H9 (cell line): Measurements from ENCODE around the gene MCM3. TPM values are rescaled to one million over a fixed set of nuclear protein-coding genes. Genes with fewer than 3 reads are reported as not detected.

ENCODE experiments used
- DNase-seq: peaks from one replicate; pipeline ENCODE4 v3.0.0-alpha.2; 2017
- H2AFZ ChIP-seq: one replicate; pipeline ENCODE4 v1.6.1; 2013; ENCODE audit warnings: mild to moderate bottlenecking, low read length, control low read depth, moderate library complexity
- H2AK5ac ChIP-seq: 2 replicates; pipeline ENCODE4 v1.6.1; 2013; ENCODE audit warnings: low read length, control low read depth, mixed read lengths; ENCODE audit not compliant: insufficient read length
- H2BK120ac ChIP-seq: one replicate; pipeline ENCODE4 v1.6.1; 2013; ENCODE audit warnings: low read depth, mild to moderate bottlenecking, low read length, control low read depth, inconsistent platforms; ENCODE audit not compliant: poor library complexity, severe bottlenecking
- H2BK12ac ChIP-seq: 2 replicates; pipeline ENCODE4 v1.6.1; 2013; ENCODE audit warnings: low read length, control low read depth, mixed read lengths, low read depth; ENCODE audit not compliant: insufficient read length
- H2BK15ac ChIP-seq: 2 replicates; pipeline ENCODE4 v1.6.1; 2013; ENCODE audit warnings: low read depth, low read length, control low read depth
- H2BK20ac ChIP-seq: one replicate; pipeline ENCODE4 v1.6.1; 2013; ENCODE audit warnings: low read depth, mild to moderate bottlenecking, low read length, control low read depth, inconsistent platforms; ENCODE audit not compliant: poor library complexity, severe bottlenecking
- H2BK5ac ChIP-seq: 2 replicates; pipeline ENCODE4 v1.6.1; 2013; ENCODE audit warnings: low read length, control low read depth, mixed read lengths; ENCODE audit not compliant: insufficient read length
- H3K14ac ChIP-seq: 2 replicates; pipeline ENCODE4 v1.6.1; 2013; ENCODE audit warnings: low read length, control low read depth; ENCODE audit not compliant: insufficient read depth
- H3K18ac ChIP-seq: 2 replicates; pipeline ENCODE4 v1.6.1; 2013; ENCODE audit warnings: low read depth, mild to moderate bottlenecking, mixed read lengths, low read length, control low read depth; ENCODE audit not compliant: insufficient read length
- H3K23ac ChIP-seq: 2 replicates; pipeline ENCODE4 v1.6.1; 2013; ENCODE audit warnings: low read length, control low read depth, mixed read lengths, low read depth; ENCODE audit not compliant: insufficient read length
- H3K23me2 ChIP-seq: 2 replicates; pipeline ENCODE4 v1.6.1; 2013; ENCODE audit warnings: low read depth, mild to moderate bottlenecking, mixed read lengths, low read length, control low read depth; ENCODE audit not compliant: insufficient read length, poor library complexity, severe bottlenecking
- H3K27ac ChIP-seq: 2 replicates; pipeline ENCODE4 v1.5.1; 2013; ENCODE audit warnings: low read length, control low read depth, mixed read lengths, low read depth; ENCODE audit not compliant: insufficient read length
- H3K27me3 ChIP-seq: 2 replicates; pipeline ENCODE4 v1.6.1; 2013; ENCODE audit warnings: low read length, control low read depth, inconsistent platforms; ENCODE audit not compliant: insufficient read depth
- H3K4ac ChIP-seq: 2 replicates; pipeline ENCODE4 v1.6.1; 2013; ENCODE audit warnings: low read depth, mild to moderate bottlenecking, control low read depth, inconsistent platforms, low read length, moderate library complexity
- H3K4me1 ChIP-seq: 2 replicates; pipeline ENCODE4 v1.6.1; 2013; ENCODE audit warnings: low read length, control low read depth, inconsistent platforms; ENCODE audit not compliant: insufficient read depth
- H3K4me2 ChIP-seq: 2 replicates; pipeline ENCODE4 v1.6.1; 2013; ENCODE audit warnings: low read length, control low read depth, mixed read lengths; ENCODE audit not compliant: insufficient read length, insufficient read depth
- H3K56ac ChIP-seq: 2 replicates; pipeline ENCODE4 v1.6.1; 2013; ENCODE audit warnings: low read depth, mild to moderate bottlenecking, mixed read lengths, low read length, control low read depth; ENCODE audit not compliant: insufficient read length
- H3K79me1 ChIP-seq: 2 replicates; pipeline ENCODE4 v1.6.1; 2013; ENCODE audit warnings: low read depth, mild to moderate bottlenecking, moderate library complexity, low read length, control low read depth, inconsistent platforms; ENCODE audit not compliant: insufficient read depth, poor library complexity, severe bottlenecking
- H3K79me2 ChIP-seq: 2 replicates; pipeline ENCODE4 v1.6.1; 2013; ENCODE audit warnings: low read length, control low read depth, inconsistent platforms; ENCODE audit not compliant: insufficient read depth
- H3K9ac ChIP-seq: 2 replicates; pipeline ENCODE4 v1.6.1; 2013; ENCODE audit warnings: low read length, control low read depth, mixed read lengths; ENCODE audit not compliant: insufficient read length; ENCODE audit errors: extremely low read depth
- H3K9me3 ChIP-seq: one replicate; pipeline ENCODE4 v1.6.1; 2013; ENCODE audit warnings: low read depth, low read length, inconsistent platforms; ENCODE audit not compliant: control insufficient read depth
- H3T11ph ChIP-seq: one replicate; pipeline ENCODE4 v1.6.1; 2013; ENCODE audit warnings: mild to moderate bottlenecking, low read length, control low read depth, inconsistent platforms
- H4K20me1 ChIP-seq: one replicate; pipeline ENCODE4 v1.6.1; 2013; ENCODE audit not compliant: control insufficient read depth, insufficient read length, insufficient read depth
- H4K5ac ChIP-seq: 2 replicates; pipeline ENCODE4 v1.6.1; 2013; ENCODE audit warnings: low read depth, mild to moderate bottlenecking, mixed read lengths, low read length, control low read depth; ENCODE audit not compliant: insufficient read length
- H4K8ac ChIP-seq: replicated peaks from 2 replicates; pipeline ENCODE4 v1.6.1; 2013; ENCODE audit warnings: low read length, control low read depth, mixed read lengths, low read depth; ENCODE audit not compliant: insufficient read length
- H4K91ac ChIP-seq: 2 replicates; pipeline ENCODE4 v1.6.1; 2013; ENCODE audit warnings: low read depth, mild to moderate bottlenecking, moderate library complexity, mixed read lengths, low read length, control low read depth; ENCODE audit not compliant: insufficient read length
- H3K27ac Mint-ChIP-seq, 3 experiments: 2 replicates in 2 of 3; 3 replicates in 1 of 3; pipeline ENCODE4 v1.8.0; 2020 to 2021; ENCODE audit warnings: mixed read lengths in 3 of 3, mild to moderate bottlenecking in 1 of 3, moderate library complexity in 1 of 3
- H3K27me3 Mint-ChIP-seq: 2 replicates; pipeline ENCODE4 v1.8.0; 2021; ENCODE audit warnings: low read depth, mild to moderate bottlenecking, moderate library complexity, mixed read lengths
- H3K36me3 Mint-ChIP-seq, 3 experiments: 2 replicates in 2 of 3; 3 replicates in 1 of 3; pipeline ENCODE4 v1.8.0; 2020 to 2021; ENCODE audit warnings: low read depth in 3 of 3, mixed read lengths in 3 of 3; ENCODE audit not compliant: insufficient read depth in 1 of 3
- H3K4me1 Mint-ChIP-seq, 2 experiments: 2 replicates each; pipeline ENCODE4 v1.8.0; 2020; ENCODE audit warnings: mixed read lengths in 2 of 2
- H3K4me3 Mint-ChIP-seq, 2 experiments: 2 replicates in 1 of 2; 3 replicates in 1 of 2; pipeline ENCODE4 v1.8.0; 2020 to 2021; ENCODE audit warnings: mild to moderate bottlenecking in 2 of 2, mixed read lengths in 2 of 2, moderate library complexity in 1 of 2
- H3K9me3 Mint-ChIP-seq, 2 experiments: 2 replicates in 1 of 2; 3 replicates in 1 of 2; pipeline ENCODE4 v1.8.0; 2020; ENCODE audit warnings: mild to moderate bottlenecking in 2 of 2, mixed read lengths in 2 of 2, moderate library complexity in 1 of 2
- WGBS: extraction: QIAGEN DNeasy Blood & Tissue Kit; methylation state at CpG from one replicate; pipeline ENCODE4 v1.1.7; 2013; ENCODE audit warnings: missing lambda C conversion rate, low lambda C conversion rate, mixed read lengths; ENCODE audit not compliant: insufficient read length; ENCODE audit errors: extremely low coverage; 5-methylcytosine and 5-hydroxymethylcytosine counted together
- total RNA-seq: library from RNA; stranded (reverse); gene quantifications from 2 replicates; pipeline ENCODE4 v1.2.1, GENCODE V29; 2021
- TF ChIP-seq, protein P1 (sequence below): fragments of 200-600 bp; sonication (generic); conservative IDR thresholded peaks from 3 replicates; pipeline ENCODE4 v1.8.0; 2021; ENCODE audit warnings: antibody characterized with exemption, mild to moderate bottlenecking

MCM3 gene
- total RNA-seq, 1 experiment from 2014 or later: 252 TPM

- Histone ChIP-seq H3K18ac (no peak overlapping the region), H2BK5ac (no peak overlapping the region), H3K27me3 (no peaks in the 10 kb centered on the region), H2AFZ (no peak overlapping the region), H3K9me3 (no peaks in the 10 kb centered on the region), H3K9ac (no peak overlapping the region), H2BK120ac (no peak overlapping the region), H2BK15ac (no peak overlapping the region), H3K56ac (no peak overlapping the region), H4K5ac (no peak overlapping the region), H3K4me2 (peak overlapping the region; percentile 39), H3T11ph (no peak overlapping the region), H3K79me2 (no peaks in the 10 kb centered on the region), H3K23ac (no peak overlapping the region), H3K14ac (no peak overlapping the region; the same call in 1 of the 2 replicates), H2BK12ac (no peak overlapping the region), H4K8ac (no peak overlapping the region), H4K20me1 (no peaks in the 10 kb centered on the region), H3K79me1 (no peaks in the 10 kb centered on the region), H4K91ac (no peak overlapping the region), H3K4me1 (peaks cover 7% of the 10 kb centered on the region), H3K23me2 (no peaks in the 10 kb centered on the region), H3K4ac (no peak overlapping the region), H2BK20ac (no peak overlapping the region), H3K27ac (peak overlapping the region; percentile 73), H2AK5ac (no peak overlapping the region)
- peak; percentile 81 for DNase-seq
- Mint-ChIP-seq H3K36me3 (peaks cover 0 to 1% (median 0%) of the 10 kb centered on the region in 3 experiments; a peak in 1 of 7 replicates), H3K4me3 (no peak overlapping the region; a peak in 3 of 5 replicates), H3K4me1 (peaks cover 24 to 34% of the 10 kb centered on the region in 2 experiments), H3K27me3 (peaks cover 14% of the 10 kb centered on the region), H3K9me3 (no peaks in the 10 kb centered on the region; a peak in 2 of 5 replicates), H3K27ac (peak overlapping the region in 2 of 3 experiments; percentile 91 to 97; a peak in 5 of 7 replicates)
- no CpG with 5 or more reads among the region's 14 CpGs for WGBS
- TF ChIP-seq, protein P1, sequence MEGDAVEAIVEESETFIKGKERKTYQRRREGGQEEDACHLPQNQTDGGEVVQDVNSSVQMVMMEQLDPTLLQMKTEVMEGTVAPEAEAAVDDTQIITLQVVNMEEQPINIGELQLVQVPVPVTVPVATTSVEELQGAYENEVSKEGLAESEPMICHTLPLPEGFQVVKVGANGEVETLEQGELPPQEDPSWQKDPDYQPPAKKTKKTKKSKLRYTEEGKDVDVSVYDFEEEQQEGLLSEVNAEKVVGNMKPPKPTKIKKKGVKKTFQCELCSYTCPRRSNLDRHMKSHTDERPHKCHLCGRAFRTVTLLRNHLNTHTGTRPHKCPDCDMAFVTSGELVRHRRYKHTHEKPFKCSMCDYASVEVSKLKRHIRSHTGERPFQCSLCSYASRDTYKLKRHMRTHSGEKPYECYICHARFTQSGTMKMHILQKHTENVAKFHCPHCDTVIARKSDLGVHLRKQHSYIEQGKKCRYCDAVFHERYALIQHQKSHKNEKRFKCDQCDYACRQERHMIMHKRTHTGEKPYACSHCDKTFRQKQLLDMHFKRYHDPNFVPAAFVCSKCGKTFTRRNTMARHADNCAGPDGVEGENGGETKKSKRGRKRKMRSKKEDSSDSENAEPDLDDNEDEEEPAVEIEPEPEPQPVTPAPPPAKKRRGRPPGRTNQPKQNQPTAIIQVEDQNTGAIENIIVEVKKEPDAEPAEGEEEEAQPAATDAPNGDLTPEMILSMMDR: no peak
Observed at GRCh38 chr6:52325695-52326471, 41.3 kb upstream of the MCM3 start.
